CD4-positive, alpha-beta T cell treated with Interleukin-6 at 100 ng/mL for 8 hours (primary cell): Measurements from ENCODE around the gene TP53I11.

Experiments used
- DNase-seq: peaks from one replicate; pipeline ENCODE4 v3.0.0-alpha.2; 2020; ENCODE audit warnings: mixed read lengths, low spot score

The TP53I11 gene

DNA sequence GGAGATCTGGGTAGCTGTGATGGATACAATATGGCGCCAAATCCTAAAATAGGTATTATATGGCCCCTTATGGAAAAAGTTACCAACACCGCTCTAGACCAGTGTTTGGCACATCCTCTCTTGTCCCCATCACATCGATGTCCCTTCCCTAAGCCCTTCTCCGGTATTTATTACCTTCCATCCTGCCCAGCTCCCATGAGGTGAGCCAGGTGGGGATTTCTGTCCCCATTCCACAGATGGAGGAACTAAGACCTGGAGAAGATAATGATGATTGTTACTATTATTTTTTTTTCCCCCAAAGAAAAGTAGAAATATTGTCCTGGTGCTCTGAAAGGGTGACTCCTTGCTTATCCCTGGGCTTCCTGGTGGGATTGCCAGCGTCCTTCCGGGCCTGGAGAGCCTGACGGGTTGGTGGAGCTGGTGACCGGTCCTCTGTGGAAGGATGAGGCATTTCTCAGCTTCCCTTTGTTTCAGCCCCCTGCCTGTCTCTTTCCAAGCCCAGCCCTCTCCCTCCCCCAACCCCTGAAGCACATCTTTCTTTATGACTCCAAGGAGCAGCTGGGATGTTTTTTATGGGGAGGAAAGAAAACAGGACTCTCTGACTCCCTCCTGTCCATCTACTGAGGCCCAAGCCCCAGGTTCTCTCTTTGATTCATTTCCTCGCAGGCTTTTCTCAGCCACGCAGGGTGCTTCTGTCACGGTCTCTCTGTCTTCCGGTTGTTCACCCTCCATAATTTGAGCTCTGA, 65.4 kb downstream of the TP53I11 start:
- no peak for DNase-seq

DNA sequence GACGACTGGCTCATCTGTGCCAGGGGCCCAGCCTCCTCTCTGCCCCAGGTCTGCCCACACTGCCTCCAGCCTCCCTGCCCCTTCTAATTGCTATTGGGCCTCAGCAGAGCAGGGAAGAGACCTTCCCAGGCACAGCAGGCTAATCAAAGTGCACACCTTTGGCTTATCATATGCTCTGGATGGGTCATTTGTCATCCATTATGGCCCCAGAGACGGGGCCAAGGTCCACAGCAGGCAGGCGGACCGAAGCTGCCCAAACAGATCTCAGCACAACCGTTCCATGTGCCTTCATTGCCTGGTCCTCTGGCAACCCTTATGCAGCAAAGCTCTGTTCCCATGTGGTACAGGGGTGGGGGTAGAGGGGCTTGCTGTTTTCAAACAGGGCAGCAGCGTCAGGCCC, 66.6 kb downstream of the TP53I11 start:
- DNase-seq: no peak

DNA sequence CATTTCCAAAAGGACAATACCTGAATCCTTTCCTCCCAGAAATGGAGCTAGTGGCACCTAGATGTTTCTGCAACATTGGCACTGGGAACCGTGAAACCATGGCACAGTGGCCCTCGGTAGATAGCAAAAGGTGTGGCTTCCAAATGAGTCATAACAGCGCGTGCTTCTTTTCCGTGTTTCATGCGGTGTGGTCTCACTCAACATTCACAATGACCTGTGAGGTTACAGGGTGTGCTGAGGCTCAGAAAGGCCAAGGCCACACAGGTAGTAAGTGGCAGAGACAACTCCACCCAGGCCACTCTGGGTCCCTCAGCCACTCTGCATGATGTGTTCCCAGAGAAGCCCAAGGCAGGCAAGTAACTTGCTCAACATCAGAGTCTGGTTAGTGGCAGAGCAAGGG, 67.4 kb downstream of the TP53I11 start:
- DNase-seq: no peak
